Kidney (tissue), 14 donors: ENCODE results near the gene COBLL1. TPM values are rescaled to one million over a fixed set of nuclear protein-coding genes. Genes with fewer than 3 reads are reported as not detected.

ENCODE experiments used
- DNase-seq, 5 donors: peaks; one replicate each; pipeline ENCODE4 v3.0.0-alpha.2; 2013 to 2020
- FAIRE-seq: peaks from 2 replicates; lab custom pipeline; 2012; peaks lifted over from hg19 to GRCh38; lab: Jason Lieb, UNC
- H3K27ac ChIP-seq, 2 donors: one replicate each; pipeline ENCODE4 v1.7.0; 2013; ENCODE audit warnings: low read depth in 2 of 2, low read length in 2 of 2, inconsistent platforms in 1 of 2
- H3K27me3 ChIP-seq: one replicate; pipeline ENCODE4 v1.7.1; 2013; ENCODE audit warnings: low read length, inconsistent platforms; ENCODE audit not compliant: control insufficient read depth, insufficient read depth
- H3K36me3 ChIP-seq, 3 donors: one replicate each; pipeline versions ENCODE4 v1.7.0 to v1.7.1; 2013; ENCODE audit warnings: low read length in 3 of 3, control low read depth in 1 of 3, inconsistent platforms in 1 of 3; ENCODE audit not compliant: insufficient read depth in 3 of 3, control insufficient read depth in 2 of 3
- H3K4me1 ChIP-seq, 3 donors: one replicate each; pipeline versions ENCODE4 v1.7.0 to v1.7.1; 2013; ENCODE audit warnings: low read length in 3 of 3, inconsistent platforms in 1 of 3, low read depth in 1 of 3; ENCODE audit not compliant: control insufficient read depth in 2 of 3, insufficient read depth in 2 of 3
- H3K4me3 ChIP-seq, 3 donors: one replicate each; pipeline versions ENCODE4 v1.7.0 to v1.8.1; 2013; ENCODE audit warnings: low read length in 3 of 3, control low read depth in 1 of 3, inconsistent platforms in 1 of 3
- H3K9ac ChIP-seq, 3 donors: one replicate each; pipeline versions ENCODE4 v1.7.0 to v1.7.1; 2013; ENCODE audit warnings: low read length in 3 of 3, control low read depth in 1 of 3, inconsistent platforms in 1 of 3
- H3K9me3 ChIP-seq, 3 donors: one replicate each; pipeline versions ENCODE4 v1.7.0 to v1.7.1; 2013; ENCODE audit warnings: low read length in 3 of 3, control low read depth in 1 of 3, inconsistent platforms in 1 of 3; ENCODE audit not compliant: control insufficient read depth in 2 of 3, insufficient read depth in 1 of 3
- intact Hi-C: fragments of 100-400 bp; cut with DNase I; formaldehyde crosslinking; loops from one replicate; pipeline ENCODE4 v1.11.1; 2022
- polyA plus RNA-seq: library from polyadenylated mRNA; stranded (reverse); fragments of 350-450 nt; fragmentation: Illumina TruSeq; extraction: RNeasy Lipid Tissue Mini Kit (QIAGEN cat#74804); gene quantifications from one replicate; pipeline ENCODE4 v1.2.3, GENCODE V29; 2014; ENCODE audit warnings: low read depth, low replicate concordance; ENCODE audit not compliant: insufficient read depth
- total RNA-seq: library from RNA; stranded (reverse); fragmentation: NEBNext Ultra II Directional; extraction: Animal tissue kit (Norgen Biotek cat#: 25700); gene quantifications from one replicate; pipeline ENCODE4 v1.2.1, GENCODE V29; 2021
- TF ChIP-seq, protein P1 (sequence below): IDR thresholded peaks from 3 replicates; pipeline ENCODE4 v1.5.1; 2012; ENCODE audit warnings: mild to moderate bottlenecking, moderate library complexity, borderline replicate concordance; ENCODE audit not compliant: insufficient read depth; ENCODE audit errors: extremely low read depth
- donor health status: control.
- donor health status: control.
- donor health status: control.
- donor health status: control.
- donor health status: control.
- donor health status: DM: yes; HTN: yes; CAD: no.
- donor health status: Normal renal cell carcinoma (clear cell type).

Gene COBLL1
- total and polyA plus RNA-seq, 2 donors from 2014 or later: 39.7 to 205 TPM

DNA sequence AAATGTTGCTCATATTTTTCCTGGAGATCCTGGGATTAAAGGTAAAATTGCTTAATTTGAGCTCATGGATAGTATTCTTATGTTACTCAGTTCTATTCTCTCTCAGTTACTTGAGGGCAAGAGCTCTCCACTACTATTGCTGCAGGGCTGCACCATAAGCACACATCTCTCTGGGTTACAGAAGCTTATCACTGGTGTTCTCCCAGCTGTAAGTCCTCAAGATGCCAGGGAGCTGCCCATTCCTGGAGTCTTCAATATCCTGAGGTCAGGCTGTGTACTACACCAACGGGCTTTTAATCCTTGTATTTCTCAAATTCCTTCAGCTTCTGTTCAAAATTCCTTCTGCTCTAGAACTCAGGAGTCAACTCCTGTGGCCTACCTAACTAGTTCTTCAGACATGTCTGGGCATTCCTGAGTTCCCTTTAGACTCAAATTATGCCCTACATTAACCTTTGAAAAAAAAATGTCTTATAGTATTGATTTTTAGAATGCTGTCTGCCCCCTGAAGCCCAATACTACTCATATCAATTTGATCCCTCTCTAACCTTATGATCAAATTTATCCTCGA, 17.7 kb upstream of the COBLL1 start:
- Histone ChIP-seq H3K9me3 (no peaks in the 10 kb centered on the region), H3K36me3 (no peaks in the 10 kb centered on the region), H3K9ac (no peak overlapping the region), H3K4me1 (no peaks in the 10 kb centered on the region), H3K27me3 (no peaks in the 10 kb centered on the region), H3K4me3 (no peak overlapping the region), H3K27ac (peak overlapping the region in 1 of 2 donors; percentile 61)
- no peak for FAIRE-seq
- no peak for DNase-seq
- intact Hi-C loops: no loop called here
- TF ChIP-seq, protein P1, sequence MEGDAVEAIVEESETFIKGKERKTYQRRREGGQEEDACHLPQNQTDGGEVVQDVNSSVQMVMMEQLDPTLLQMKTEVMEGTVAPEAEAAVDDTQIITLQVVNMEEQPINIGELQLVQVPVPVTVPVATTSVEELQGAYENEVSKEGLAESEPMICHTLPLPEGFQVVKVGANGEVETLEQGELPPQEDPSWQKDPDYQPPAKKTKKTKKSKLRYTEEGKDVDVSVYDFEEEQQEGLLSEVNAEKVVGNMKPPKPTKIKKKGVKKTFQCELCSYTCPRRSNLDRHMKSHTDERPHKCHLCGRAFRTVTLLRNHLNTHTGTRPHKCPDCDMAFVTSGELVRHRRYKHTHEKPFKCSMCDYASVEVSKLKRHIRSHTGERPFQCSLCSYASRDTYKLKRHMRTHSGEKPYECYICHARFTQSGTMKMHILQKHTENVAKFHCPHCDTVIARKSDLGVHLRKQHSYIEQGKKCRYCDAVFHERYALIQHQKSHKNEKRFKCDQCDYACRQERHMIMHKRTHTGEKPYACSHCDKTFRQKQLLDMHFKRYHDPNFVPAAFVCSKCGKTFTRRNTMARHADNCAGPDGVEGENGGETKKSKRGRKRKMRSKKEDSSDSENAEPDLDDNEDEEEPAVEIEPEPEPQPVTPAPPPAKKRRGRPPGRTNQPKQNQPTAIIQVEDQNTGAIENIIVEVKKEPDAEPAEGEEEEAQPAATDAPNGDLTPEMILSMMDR: no peak

DNA sequence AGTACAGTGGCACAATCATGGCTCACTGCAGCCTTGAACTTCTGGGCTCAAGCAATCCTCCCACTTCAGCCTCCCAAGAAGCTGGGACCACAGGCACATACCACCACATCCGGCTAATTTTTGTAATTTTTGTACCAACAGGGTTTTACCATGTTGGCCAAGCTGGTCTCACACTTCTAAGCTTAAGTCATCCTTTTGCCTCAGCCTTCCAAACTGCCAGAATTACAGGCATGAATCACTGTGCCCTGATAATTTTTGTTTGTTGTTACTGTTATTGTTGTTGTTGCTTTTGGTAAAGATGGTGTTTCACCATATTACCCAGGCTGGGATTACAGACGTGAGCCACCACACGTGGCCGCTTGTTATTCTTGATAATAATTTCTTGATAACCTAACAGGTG, 10.5 kb upstream of the COBLL1 start:
- Histone ChIP-seq H3K4me1 (no peaks in the 10 kb centered on the region), H3K27me3 (no peaks in the 10 kb centered on the region), H3K36me3 (no peaks in the 10 kb centered on the region), H3K9ac (no peak overlapping the region), H3K4me3 (peak overlapping the region in 1 of 3 donors; percentile 22), H3K9me3 (no peaks in the 10 kb centered on the region), H3K27ac (peak overlapping the region; percentile 58 to 67)
- FAIRE-seq: no peak
- DNase-seq: no peak
- intact Hi-C loops: no loop called here
- TF ChIP-seq, protein P1: no peak

DNA sequence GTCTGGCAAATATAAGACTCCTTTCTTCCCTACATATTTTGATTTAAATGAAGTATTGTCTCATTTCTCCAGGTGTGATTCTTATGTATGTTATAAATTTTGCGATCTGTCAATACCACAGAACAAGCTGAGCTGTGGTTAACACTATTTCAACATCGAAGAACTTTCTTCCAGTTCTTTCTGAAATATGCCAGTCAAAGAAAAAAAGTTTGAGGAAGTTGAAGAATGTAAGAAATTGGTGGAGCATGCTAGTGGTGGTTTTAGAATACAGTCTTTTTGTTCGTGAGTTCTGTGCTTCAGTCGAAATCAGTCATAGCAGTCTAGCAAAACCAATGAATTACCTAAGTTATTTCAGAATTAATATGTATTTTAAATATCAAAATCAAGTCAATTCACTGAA, 8.6 kb upstream of the COBLL1 start:
- Histone ChIP-seq H3K4me1 (no peaks in the 10 kb centered on the region), H3K4me3 (peak overlapping the region in 2 of 3 donors; percentile 34 to 37), H3K9me3 (no peaks in the 10 kb centered on the region), H3K27me3 (no peaks in the 10 kb centered on the region), H3K27ac (peak overlapping the region; percentile 43 to 58), H3K36me3 (no peaks in the 10 kb centered on the region), H3K9ac (peak overlapping the region in 2 of 3 donors; percentile 9 to 46)
- TF ChIP-seq, protein P1: no peak
- intact Hi-C loops: no loop called here
- DNase-seq (no peak), FAIRE-seq (peak; percentile 39)
